Activated CD4-positive, alpha-beta T cell treated with anti-CD3 and anti-CD28 coated beads, Interleukin-2, amount 50 U/mL, for 48 hours (primary cell): ENCODE measurements around the gene MEF2B.

Experiments
- DNase-seq, 2 experiments: peaks; one replicate each; pipeline ENCODE4 v3.0.0-alpha.2; 2020

Gene MEF2B

DNA sequence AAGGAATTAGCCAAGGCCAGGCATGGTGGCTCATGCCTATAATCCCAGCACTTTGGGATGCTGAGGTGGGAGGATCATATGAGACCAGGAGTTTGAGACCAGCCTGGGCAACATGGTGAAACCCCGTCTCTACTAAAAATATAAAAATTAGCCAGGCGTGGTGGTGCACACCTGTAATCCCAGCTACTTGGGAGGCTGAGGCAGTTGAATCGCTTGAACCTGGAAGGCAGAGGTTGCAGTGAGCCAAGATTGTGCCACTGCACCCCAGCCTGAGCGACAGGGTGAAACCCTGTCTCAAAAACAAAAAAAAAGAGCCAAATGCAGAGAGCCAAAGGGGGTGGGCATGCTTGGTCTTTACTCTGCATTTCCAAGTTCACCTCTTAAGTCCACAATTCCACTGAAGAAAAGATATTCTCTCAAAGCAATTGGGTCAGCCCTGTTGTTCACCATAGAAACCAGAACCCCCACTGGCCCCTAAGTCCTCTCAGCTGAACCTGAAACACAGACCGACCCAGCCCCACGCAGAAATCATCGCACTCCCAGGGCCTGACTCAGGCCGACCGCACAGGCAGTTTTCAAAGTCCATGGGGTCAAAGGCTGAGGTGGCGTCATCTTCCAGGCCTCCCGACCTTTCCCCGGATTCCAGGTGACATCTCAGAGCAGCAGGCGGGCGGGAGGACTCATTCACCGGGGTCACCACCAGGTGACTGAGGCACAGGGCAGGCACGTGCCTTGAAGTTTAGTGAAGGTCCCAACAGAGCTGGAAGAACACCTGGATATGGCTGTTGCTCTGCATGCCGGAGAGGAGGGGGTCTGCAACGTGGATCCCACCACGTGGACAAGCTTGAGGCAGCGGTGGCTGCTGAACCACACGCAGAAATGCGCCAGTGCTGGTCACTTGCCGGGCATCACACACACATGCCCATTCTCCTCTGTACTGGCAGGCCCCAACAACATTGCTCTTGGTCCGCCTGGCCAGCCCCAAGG is 73.1 kb downstream of the MEF2B start:
- no peak for DNase-seq

DNA sequence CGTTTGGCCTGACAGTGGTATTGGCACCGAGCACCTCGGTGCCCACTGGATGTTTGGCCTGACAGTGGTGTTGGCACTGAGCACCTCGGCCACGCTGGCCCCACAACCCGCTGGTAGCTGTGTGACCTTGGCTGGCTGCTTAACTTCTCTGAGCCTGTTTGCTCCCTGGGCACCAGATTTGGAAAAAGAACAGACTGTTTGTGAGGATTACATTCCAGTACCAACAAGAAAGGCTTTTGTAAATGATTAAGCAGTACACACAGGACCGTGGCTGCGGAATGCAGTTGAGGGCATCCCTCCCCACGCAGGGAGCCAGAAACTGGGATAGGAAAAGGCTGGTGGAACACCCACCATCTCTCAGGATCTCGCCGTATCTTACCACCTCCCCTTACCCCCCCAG is 74.4 kb downstream of the MEF2B start:
- DNase-seq, result no peak
